Esophagus squamous epithelium (tissue), 4 donors: ENCODE measurements around the gene ADAMTSL2.

ENCODE experiments used
- POLR2A ChIP-seq, 4 donors: fragments of 450-650 bp; IDR thresholded peaks; one replicate each; pipeline ENCODE4 v1.6.1; 2017; ENCODE audit warnings: antibody characterized with exemption in 4 of 4, mild to moderate bottlenecking in 4 of 4, moderate library complexity in 3 of 4
- TF ChIP-seq, protein P1 (sequence below), 6 experiments: fragments of 450-650 bp in 4 of 6; fragments of 200-600 bp in 2 of 6; sonication (generic) in 2 of 6; IDR thresholded peaks; one replicate each; pipeline ENCODE4 v1.5.1; 2016 to 2019; ENCODE audit warnings: antibody characterized with exemption in 6 of 6, mild to moderate bottlenecking in 4 of 6, moderate library complexity in 4 of 6

GRCh38 chr9:133592731-133593409 lies 58.4 kb downstream of the ADAMTSL2 start:
- TF ChIP-seq, protein P1, sequence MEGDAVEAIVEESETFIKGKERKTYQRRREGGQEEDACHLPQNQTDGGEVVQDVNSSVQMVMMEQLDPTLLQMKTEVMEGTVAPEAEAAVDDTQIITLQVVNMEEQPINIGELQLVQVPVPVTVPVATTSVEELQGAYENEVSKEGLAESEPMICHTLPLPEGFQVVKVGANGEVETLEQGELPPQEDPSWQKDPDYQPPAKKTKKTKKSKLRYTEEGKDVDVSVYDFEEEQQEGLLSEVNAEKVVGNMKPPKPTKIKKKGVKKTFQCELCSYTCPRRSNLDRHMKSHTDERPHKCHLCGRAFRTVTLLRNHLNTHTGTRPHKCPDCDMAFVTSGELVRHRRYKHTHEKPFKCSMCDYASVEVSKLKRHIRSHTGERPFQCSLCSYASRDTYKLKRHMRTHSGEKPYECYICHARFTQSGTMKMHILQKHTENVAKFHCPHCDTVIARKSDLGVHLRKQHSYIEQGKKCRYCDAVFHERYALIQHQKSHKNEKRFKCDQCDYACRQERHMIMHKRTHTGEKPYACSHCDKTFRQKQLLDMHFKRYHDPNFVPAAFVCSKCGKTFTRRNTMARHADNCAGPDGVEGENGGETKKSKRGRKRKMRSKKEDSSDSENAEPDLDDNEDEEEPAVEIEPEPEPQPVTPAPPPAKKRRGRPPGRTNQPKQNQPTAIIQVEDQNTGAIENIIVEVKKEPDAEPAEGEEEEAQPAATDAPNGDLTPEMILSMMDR (IDR thresholded peaks at IDR 0.05) = no peak
- no peak for TF ChIP-seq POLR2A (IDR thresholded peaks at IDR 0.05)
